H1 (cell line): ENCODE data around the gene TNFRSF11A. TPM values are rescaled to one million over a fixed set of nuclear protein-coding genes. Genes with fewer than 3 reads are reported as not detected.

ENCODE experiments used
- CTCF ChIA-PET: fragments of 300-600 bp; sonication (Branson Sonifier 250); formaldehyde crosslinking; loops from one replicate; lab custom pipeline; 2021; ENCODE audit not compliant: partially characterized antibody; lab: Charles Lee
- POLR2A ChIA-PET: fragments of 300-600 bp; sonication (Branson Sonifier 250); formaldehyde crosslinking; loops from one replicate; lab custom pipeline; 2021; ENCODE audit warnings: inconsistent platforms; ENCODE audit not compliant: partially characterized antibody; lab: Charles Lee
- DNase-seq, 2 experiments: peaks; one replicate each; pipeline versions ENCODE4 v3.0.0 to v3.0.0-alpha.2; 2010 to 2022; ENCODE audit warnings: low spot score in 2 of 2, low read depth in 1 of 2, mixed read lengths in 1 of 2
- FAIRE-seq: peaks from 2 replicates; lab custom pipeline; 2011; peaks lifted over from hg19 to GRCh38; lab: Jason Lieb, UNC
- H2AFZ ChIP-seq: 2 replicates; pipeline ENCODE4 v1.8.1; 2012; ENCODE audit warnings: low read length, inconsistent platforms
- H2AK5ac ChIP-seq: 2 replicates; pipeline ENCODE4 v1.6.1; 2013; ENCODE audit warnings: low read depth, low read length
- H2BK120ac ChIP-seq: replicated peaks from 2 replicates; pipeline ENCODE3; 2013; ENCODE audit warnings: low read depth, low read length, inconsistent platforms
- H2BK12ac ChIP-seq: 2 replicates; pipeline ENCODE4 v1.6.1; 2013; ENCODE audit warnings: low read depth, low read length
- H2BK15ac ChIP-seq: 2 replicates; pipeline ENCODE4 v1.6.1; 2013; ENCODE audit warnings: low read length
- H2BK20ac ChIP-seq: 2 replicates; pipeline ENCODE4 v1.6.1; 2013; ENCODE audit warnings: low read length
- H2BK5ac ChIP-seq: 2 replicates; pipeline ENCODE4 v1.6.1; 2013; ENCODE audit warnings: low read depth, low read length
- H3K14ac ChIP-seq: 2 replicates; pipeline ENCODE4 v1.6.1; 2013; ENCODE audit warnings: inconsistent platforms; ENCODE audit not compliant: insufficient read length
- H3K18ac ChIP-seq: 2 replicates; pipeline ENCODE4 v1.6.1; 2013; ENCODE audit warnings: low read length; ENCODE audit errors: extremely low read depth
- H3K23ac ChIP-seq: 2 replicates; pipeline ENCODE4 v1.6.1; 2013; ENCODE audit warnings: inconsistent platforms; ENCODE audit not compliant: insufficient read length
- H3K23me2 ChIP-seq: 2 replicates; pipeline ENCODE4 v1.6.1; 2013; ENCODE audit warnings: low read depth, low read length
- H3K27ac ChIP-seq: 2 replicates; pipeline ENCODE4 v1.6.1; 2011; ENCODE audit warnings: low read depth, low read length, inconsistent platforms
- H3K27me3 ChIP-seq, 4 experiments: replicated peaks in 1 of 4; 1 replicate in 1 of 4; 2 replicates in 3 of 4; pipeline versions ENCODE4 v1.6.1 to v1.8.1; 2011 to 2013; ENCODE audit warnings: low read length in 3 of 4, mild to moderate bottlenecking in 3 of 4, inconsistent platforms in 2 of 4, mixed read lengths in 2 of 4, moderate library complexity in 1 of 4; ENCODE audit not compliant: control insufficient read depth in 3 of 4, insufficient read depth in 3 of 4; ENCODE audit errors: extremely low read depth in 1 of 4
- H3K36me3 ChIP-seq, 4 experiments: 2 replicates each; pipeline versions ENCODE4 v1.6.1 to v1.8.1; 2011 to 2013; ENCODE audit warnings: mild to moderate bottlenecking in 4 of 4, low read length in 3 of 4, moderate library complexity in 2 of 4, control low read depth in 1 of 4, inconsistent platforms in 1 of 4; ENCODE audit not compliant: insufficient read depth in 4 of 4, control insufficient read depth in 2 of 4
- H3K4ac ChIP-seq: replicated peaks from 2 replicates; pipeline ENCODE3; 2013; ENCODE audit warnings: low read length, low read depth, mixed read lengths, inconsistent platforms; ENCODE audit not compliant: insufficient read length
- H3K4me1 ChIP-seq, 4 experiments: replicated peaks in 1 of 4; 1 replicate in 1 of 4; 2 replicates in 3 of 4; pipeline versions ENCODE4 v1.6.1 to v1.8.1; 2011 to 2013; ENCODE audit warnings: low read length in 3 of 4, inconsistent platforms in 2 of 4, mixed read lengths in 1 of 4; ENCODE audit not compliant: insufficient read depth in 4 of 4, control insufficient read depth in 3 of 4
- H3K4me2 ChIP-seq, 2 experiments: 2 replicates each; pipeline versions ENCODE4 v1.6.1 to v1.8.1; 2011 to 2013; ENCODE audit warnings: low read depth in 2 of 2, low read length in 2 of 2, control low read depth in 1 of 2, inconsistent platforms in 1 of 2, mild to moderate bottlenecking in 1 of 2; ENCODE audit not compliant: insufficient read depth in 1 of 2
- H3K4me3 ChIP-seq, 4 experiments: fragments of 200-600, 300-600 bp in 1 of 4; sonication (generic), shearing (Covaris generic), sonication (Bioruptor Twin) in 1 of 4; 2 replicates each; pipeline versions ENCODE4 v1.5.1 to v1.8.1; 2011 to 2016; ENCODE audit warnings: low read length in 4 of 4, low read depth in 3 of 4, control low read depth in 2 of 4, inconsistent platforms in 2 of 4, mild to moderate bottlenecking in 2 of 4, mixed read lengths in 1 of 4, moderate library complexity in 1 of 4; ENCODE audit not compliant: insufficient read depth in 2 of 4; ENCODE audit errors: extremely low read depth in 1 of 4
- H3K56ac ChIP-seq: replicated peaks from 2 replicates; pipeline ENCODE3; 2013; ENCODE audit warnings: low read depth, mild to moderate bottlenecking, mixed read lengths, low read length, inconsistent platforms; ENCODE audit not compliant: insufficient read length
- H3K79me1 ChIP-seq: 2 replicates; pipeline ENCODE4 v1.6.1; 2013; ENCODE audit warnings: low read depth, low read length, control low read depth
- H3K79me2 ChIP-seq, 2 experiments: 2 replicates each; pipeline versions ENCODE4 v1.6.1 to v1.8.1; 2012 to 2013; ENCODE audit warnings: low read length in 2 of 2, mild to moderate bottlenecking in 2 of 2, inconsistent platforms in 1 of 2; ENCODE audit not compliant: insufficient read depth in 2 of 2, control insufficient read depth in 1 of 2
- H3K9ac ChIP-seq, 4 experiments: replicated peaks in 1 of 4; 1 replicate in 1 of 4; 2 replicates in 3 of 4; pipeline versions ENCODE4 v1.6.1 to v1.8.1; 2011 to 2013; ENCODE audit warnings: low read depth in 3 of 4, low read length in 3 of 4, control low read depth in 2 of 4, mild to moderate bottlenecking in 2 of 4, moderate library complexity in 2 of 4, inconsistent platforms in 1 of 4; ENCODE audit errors: extremely low read depth in 1 of 4
- H3K9me3 ChIP-seq, 2 experiments: 2 replicates each; pipeline versions ENCODE4 v1.6.1 to v1.8.1; 2012 to 2013; ENCODE audit warnings: mild to moderate bottlenecking in 2 of 2, moderate library complexity in 2 of 2, control low read depth in 1 of 2, inconsistent platforms in 1 of 2, low read depth in 1 of 2, low read length in 1 of 2, mixed read lengths in 1 of 2; ENCODE audit not compliant: insufficient read depth in 2 of 2
- H4K20me1 ChIP-seq, 2 experiments: replicated peaks in 1 of 2; 2 replicates each; pipeline versions ENCODE3 to v1.8.1; 2011 to 2013; ENCODE audit warnings: inconsistent platforms in 2 of 2, low read length in 2 of 2, mild to moderate bottlenecking in 1 of 2; ENCODE audit not compliant: insufficient read depth in 2 of 2, control insufficient read depth in 1 of 2
- H4K5ac ChIP-seq: 2 replicates; pipeline ENCODE4 v1.6.1; 2013; ENCODE audit warnings: low read length, low read depth, mixed read lengths, inconsistent platforms; ENCODE audit not compliant: insufficient read length
- H4K8ac ChIP-seq: 2 replicates; pipeline ENCODE4 v1.8.0; 2013; ENCODE audit warnings: mild to moderate bottlenecking, moderate library complexity, low read length, inconsistent platforms; ENCODE audit not compliant: insufficient read depth; ENCODE audit errors: extremely low read depth
- H4K91ac ChIP-seq: replicated peaks from 2 replicates; pipeline ENCODE3; 2013; ENCODE audit warnings: low read length, mixed read lengths, inconsistent platforms; ENCODE audit not compliant: insufficient read length
- SIRT6 ChIP-seq: IDR thresholded peaks from one replicate; pipeline ENCODE4 v1.7.1; 2012; ENCODE audit warnings: low read length, inconsistent platforms
- WGBS, 2 experiments: shearing (Covaris generic) in 1 of 2; methylation state at CpG; one replicate each; pipeline versions ENCODE4 v1.1.6 to v1.1.7; 2013 to 2015; ENCODE audit warnings: low lambda C conversion rate in 2 of 2, mixed read lengths in 2 of 2, inconsistent platforms in 1 of 2, low coverage in 1 of 2, missing lambda C conversion rate in 1 of 2; ENCODE audit not compliant: insufficient replicate concordance in 2 of 2, insufficient coverage in 1 of 2, insufficient read length in 1 of 2; ENCODE audit errors: extremely low coverage in 1 of 2, missing lambda C conversion rate in 1 of 2; 5-methylcytosine and 5-hydroxymethylcytosine counted together
- polyA plus RNA-seq, 7 experiments: library from polyadenylated mRNA; depleted of rRNA in 3 of 7; stranded (reverse) in 5 of 7; unstranded in 2 of 7; fragments of >200 nt in 5 of 7; fragments of 200-250 nt in 2 of 7; gene quantifications; 1 replicate in 5 of 7; 2 replicates in 1 of 7; 4 replicates in 1 of 7; pipeline versions ENCODE4 v1.2.1 to v1.2.3, GENCODE V29; 2011 to 2013; ENCODE audit warnings: missing spikeins in 2 of 7, mixed read lengths in 2 of 7
- total RNA-seq: library from RNA; stranded (reverse); fragmentation: NEBNext Ultra II Directional; extraction: Animal tissue kit (Norgen Biotek cat#: 25700); gene quantifications from 2 replicates; pipeline ENCODE4 v1.2.1, GENCODE V29; 2021

Gene TNFRSF11A
- total and polyA plus RNA-seq, 2 of the 8 experiments (the other 6 are each of a cell fraction or from before 2014, with no cell fraction given), result 8.7 to 10.6 TPM

DNA sequence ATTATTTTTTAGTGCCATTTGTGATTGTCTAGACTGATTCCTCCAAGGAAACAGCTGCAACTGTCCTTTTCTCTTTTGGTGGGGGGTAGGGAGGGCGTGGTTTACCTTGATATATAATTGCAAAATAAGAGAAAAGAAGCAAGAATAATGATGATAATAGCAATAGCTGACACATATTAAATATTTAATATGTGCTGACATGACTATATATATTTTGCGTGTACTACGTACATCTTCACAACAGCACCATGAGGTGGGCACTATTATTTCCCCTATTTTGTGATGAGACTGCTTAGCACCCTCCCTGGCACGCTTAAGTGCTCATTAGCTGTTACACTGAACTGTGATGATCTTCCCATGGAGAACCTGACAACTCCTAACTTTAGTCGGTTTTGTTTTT, 39.4 kb downstream of the TNFRSF11A start:
- Histone ChIP-seq H2AFZ (no peak overlapping the region), H3K18ac (no peak overlapping the region), H4K5ac (no peak overlapping the region), H3K4me2 (no peak overlapping the region), H2BK5ac (no peak overlapping the region), H2BK120ac (no peak overlapping the region), H2BK20ac (no peak overlapping the region), H3K56ac (no peak overlapping the region), H3K27me3 (no peaks in the 10 kb centered on the region), H3K4ac (no peak overlapping the region), H3K23ac (no peak overlapping the region), H3K27ac (no peak overlapping the region), H3K79me2 (no peaks in the 10 kb centered on the region), H3K9me3 (no peaks in the 10 kb centered on the region), H3K14ac (no peak overlapping the region), H4K91ac (no peak overlapping the region), H3K4me1 (peaks cover 0 to 3% (median 2%) of the 10 kb centered on the region in 4 experiments; a peak in 3 of 7 replicates), H3K23me2 (no peaks in the 10 kb centered on the region), H3K36me3 (peaks cover 2 to 39% (median 4%) of the 10 kb centered on the region in 4 experiments; a peak in 4 of 8 replicates), H3K4me3 (no peak overlapping the region), H4K8ac (no peak overlapping the region), H2AK5ac (no peak overlapping the region), H3K9ac (no peak overlapping the region), H3K79me1 (no peaks in the 10 kb centered on the region), H2BK12ac (0 out of 2 replicates have a peak overlapping the region, but pooled peaks have one; percentile 50), H2BK15ac (no peak overlapping the region), H4K20me1 (no peaks in the 10 kb centered on the region)
- WGBS, 2 experiments, result 96% methylated on average over 5 of the region's 5 CpGs; no CpG with 5 or more reads in 1 of the 2 experiments
- FAIRE-seq (no peak), DNase-seq (no peak)
- POLR2A ChIA-PET, result no interaction called here
- CTCF ChIA-PET, result interaction anchor here (0.7 to 1.6 kb wide), 7 partner anchors 14 to 57 kb away, joined by 3 to 5 read pairs (median 4); no protein-coding TSS in a partner anchor
- no peak for TF ChIP-seq SIRT6
